Chondrocyte (in vitro differentiated cells): ENCODE data around the gene RAB27B. TPM values are rescaled to one million over a fixed set of nuclear protein-coding genes. Genes with fewer than 3 reads are reported as not detected.

Source experiments
- DNase-seq: peaks from one replicate; pipeline ENCODE4 v3.0.0; 2021; ENCODE audit warnings: mixed read lengths, low spot score
- H3K27ac Mint-ChIP-seq: one replicate; pipeline ENCODE4 v1.8.0; 2021; ENCODE audit warnings: mild to moderate bottlenecking, moderate library complexity, mixed read lengths; ENCODE audit not compliant: unreplicated experiment
- H3K27me3 Mint-ChIP-seq: 2 replicates; pipeline ENCODE4 v1.8.0; 2021; ENCODE audit warnings: low read depth, mixed read lengths
- H3K36me3 Mint-ChIP-seq: 2 replicates; pipeline ENCODE4 v1.8.0; 2021; ENCODE audit warnings: low read depth, mixed read lengths
- H3K4me1 Mint-ChIP-seq: 2 replicates; pipeline ENCODE4 v1.8.0; 2021; ENCODE audit warnings: low read depth, mild to moderate bottlenecking, mixed read lengths
- H3K4me3 Mint-ChIP-seq: one replicate; pipeline ENCODE4 v1.8.0; 2021; ENCODE audit warnings: mild to moderate bottlenecking, moderate library complexity, mixed read lengths; ENCODE audit not compliant: unreplicated experiment
- H3K9me3 Mint-ChIP-seq: 2 replicates; pipeline ENCODE4 v1.8.0; 2021; ENCODE audit warnings: low read depth, mixed read lengths
- total RNA-seq: library from RNA; stranded (reverse); gene quantifications from 3 replicates; pipeline ENCODE4 v1.2.1, GENCODE V29; 2021
- TF ChIP-seq, protein P1 (sequence below): fragments of 200-600 bp; sonication (generic); IDR thresholded peaks from 2 replicates; pipeline ENCODE4 v1.5.0; 2021; ENCODE audit warnings: antibody characterized with exemption, mild to moderate bottlenecking, moderate library complexity

RAB27B gene
- total RNA-seq, 1 donor from 2014 or later: 0.20 TPM

DNA sequence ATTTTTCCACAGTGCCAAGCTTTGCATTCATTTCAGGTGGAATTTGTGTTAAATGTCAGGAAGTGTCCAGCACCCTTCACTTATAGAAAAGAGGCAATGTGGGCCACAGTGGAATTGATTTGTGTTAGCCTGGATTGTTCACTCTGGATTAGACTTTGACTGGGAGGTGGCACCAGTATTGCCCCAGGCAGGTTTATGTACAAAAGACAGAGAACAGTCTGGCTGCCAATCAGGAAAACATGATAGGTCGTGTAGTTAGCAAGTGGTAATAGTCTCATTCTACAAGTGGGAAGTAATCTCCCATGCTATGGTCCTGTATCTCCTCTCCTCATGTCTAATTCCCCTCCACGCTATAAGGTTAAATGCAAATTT is 45.6 kb downstream of the RAB27B start:
- TF ChIP-seq, protein P1, sequence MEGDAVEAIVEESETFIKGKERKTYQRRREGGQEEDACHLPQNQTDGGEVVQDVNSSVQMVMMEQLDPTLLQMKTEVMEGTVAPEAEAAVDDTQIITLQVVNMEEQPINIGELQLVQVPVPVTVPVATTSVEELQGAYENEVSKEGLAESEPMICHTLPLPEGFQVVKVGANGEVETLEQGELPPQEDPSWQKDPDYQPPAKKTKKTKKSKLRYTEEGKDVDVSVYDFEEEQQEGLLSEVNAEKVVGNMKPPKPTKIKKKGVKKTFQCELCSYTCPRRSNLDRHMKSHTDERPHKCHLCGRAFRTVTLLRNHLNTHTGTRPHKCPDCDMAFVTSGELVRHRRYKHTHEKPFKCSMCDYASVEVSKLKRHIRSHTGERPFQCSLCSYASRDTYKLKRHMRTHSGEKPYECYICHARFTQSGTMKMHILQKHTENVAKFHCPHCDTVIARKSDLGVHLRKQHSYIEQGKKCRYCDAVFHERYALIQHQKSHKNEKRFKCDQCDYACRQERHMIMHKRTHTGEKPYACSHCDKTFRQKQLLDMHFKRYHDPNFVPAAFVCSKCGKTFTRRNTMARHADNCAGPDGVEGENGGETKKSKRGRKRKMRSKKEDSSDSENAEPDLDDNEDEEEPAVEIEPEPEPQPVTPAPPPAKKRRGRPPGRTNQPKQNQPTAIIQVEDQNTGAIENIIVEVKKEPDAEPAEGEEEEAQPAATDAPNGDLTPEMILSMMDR: no peak
- Mint-ChIP-seq H3K36me3 (no peaks in the 10 kb centered on the region), H3K4me1 (no peaks in the 10 kb centered on the region), H3K27ac (no peak overlapping the region), H3K9me3 (peaks cover 3% of the 10 kb centered on the region), H3K4me3 (no peak overlapping the region), H3K27me3 (peaks cover 2% of the 10 kb centered on the region)
- no peak for DNase-seq

- H3K27ac Mint-ChIP-seq: no peak overlapping the region
- TF ChIP-seq, protein P1: no peak
- peaks cover 3% of the 10 kb centered on the region for H3K9me3 Mint-ChIP-seq
- no peak overlapping the region for H3K4me3 Mint-ChIP-seq
- H3K4me1 Mint-ChIP-seq: no peaks in the 10 kb centered on the region
- peaks cover 2% of the 10 kb centered on the region for H3K27me3 Mint-ChIP-seq
- H3K36me3 Mint-ChIP-seq: no peaks in the 10 kb centered on the region
- DNase-seq: no peak
Observed at GRCh38 chr18:54875063-54875462, 46.8 kb downstream of the RAB27B start.

DNA sequence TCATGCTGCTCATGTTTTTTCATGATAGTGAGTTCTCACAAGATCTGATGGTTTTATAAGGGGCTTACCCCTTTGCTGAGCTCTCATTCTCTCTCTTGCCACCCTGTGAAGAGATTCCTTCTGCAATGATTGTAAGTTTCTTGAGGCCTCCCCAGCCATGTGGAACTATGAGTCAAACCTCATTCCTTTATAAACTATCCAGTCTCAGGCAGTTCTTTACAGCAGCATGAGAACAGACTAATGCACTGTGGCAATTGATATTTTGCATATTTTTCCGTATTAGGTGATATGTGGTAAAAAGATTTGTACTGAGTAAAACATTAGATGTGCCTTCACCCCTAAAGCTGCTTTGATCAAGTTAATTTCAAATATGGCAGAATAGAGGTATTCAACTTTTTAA is 48.8 kb downstream of the RAB27B start:
- Mint-ChIP-seq H3K27ac (no peak overlapping the region), H3K4me3 (no peak overlapping the region), H3K4me1 (no peaks in the 10 kb centered on the region), H3K36me3 (no peaks in the 10 kb centered on the region), H3K9me3 (no peaks in the 10 kb centered on the region), H3K27me3 (no peaks in the 10 kb centered on the region)
- DNase-seq: no peak
- TF ChIP-seq, protein P1: no peak

DNA sequence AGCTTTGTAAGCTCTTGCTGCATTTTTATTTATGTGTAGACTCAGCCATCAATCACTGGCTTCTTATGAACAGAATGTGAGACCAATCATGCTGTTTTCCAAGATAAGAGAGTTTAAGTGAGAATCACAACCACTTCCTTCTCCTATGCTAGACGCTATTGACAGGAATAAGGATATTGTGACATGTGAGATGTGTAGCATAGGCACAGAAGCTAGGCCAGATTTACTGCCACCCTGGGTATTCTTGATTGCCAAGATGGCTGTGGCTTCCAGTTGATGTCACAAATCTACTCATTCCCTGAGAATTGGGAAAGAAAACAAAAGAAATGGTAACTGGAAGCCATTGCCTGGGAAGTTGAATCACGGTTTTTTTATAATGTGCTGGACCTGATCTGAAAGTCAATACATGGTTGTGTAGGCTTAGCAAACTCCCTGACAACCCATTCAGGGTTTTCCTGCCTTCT is 49.9 kb downstream of the RAB27B start:
- TF ChIP-seq, protein P1: no peak
- H3K36me3 Mint-ChIP-seq: no peaks in the 10 kb centered on the region

DNA sequence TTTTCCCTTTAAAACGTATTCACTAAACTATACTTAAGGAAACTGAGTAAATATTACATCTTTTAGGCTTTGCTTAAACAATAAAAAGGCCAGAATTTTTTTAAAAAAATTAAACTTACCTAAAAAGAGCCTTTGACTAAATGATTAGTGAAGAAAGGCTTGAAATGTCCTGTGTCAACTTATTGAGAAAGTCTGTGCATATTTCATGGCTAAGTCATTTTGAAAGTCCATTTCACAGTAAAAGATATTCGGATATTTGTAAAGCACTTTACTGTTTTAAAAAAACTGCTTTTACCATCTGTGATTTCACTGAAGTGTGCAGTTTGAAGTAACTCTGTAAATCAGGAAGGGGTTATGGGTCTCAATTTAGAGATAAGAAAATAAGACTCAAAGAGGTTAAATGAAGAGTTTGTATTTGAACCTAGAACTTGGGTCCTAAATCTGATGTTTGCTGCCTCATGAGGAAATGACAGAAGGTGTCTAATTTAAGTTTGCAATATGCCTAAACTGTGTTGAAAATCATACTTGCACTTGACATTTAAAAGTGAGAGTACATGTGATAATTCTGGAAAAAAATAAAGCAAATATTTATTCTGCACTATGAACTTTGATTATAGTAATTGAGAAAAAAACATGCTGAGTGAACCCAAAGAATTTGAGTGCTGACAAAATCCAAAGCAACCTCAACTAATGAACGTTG is 50.5 kb downstream of the RAB27B start:
- no peak for DNase-seq
- Mint-ChIP-seq H3K27me3 (peaks cover 8% of the 10 kb centered on the region), H3K4me3 (no peak overlapping the region), H3K36me3 (no peaks in the 10 kb centered on the region), H3K9me3 (peaks cover 4% of the 10 kb centered on the region), H3K27ac (no peak overlapping the region), H3K4me1 (no peaks in the 10 kb centered on the region)
- TF ChIP-seq, protein P1: no peak

More for the DNA sequence above, 49.9 kb downstream of the RAB27B start:
- H3K9me3 Mint-ChIP-seq: peaks cover 4% of the 10 kb centered on the region
- no peaks in the 10 kb centered on the region for H3K4me1 Mint-ChIP-seq
- H3K27me3 Mint-ChIP-seq: peaks cover 8% of the 10 kb centered on the region
- no peak for DNase-seq
- no peak overlapping the region for H3K4me3 Mint-ChIP-seq
- H3K27ac Mint-ChIP-seq: no peak overlapping the region
